Stimulated activated CD4-positive, alpha-beta T cell treated with anti-CD3 and anti-CD28 coated beads, Interleukin-2, amount 100 ng/mL, for 4 hours (primary cell): ENCODE measurements around the gene CDHR2.

Source experiments
- DNase-seq: peaks from one replicate; pipeline ENCODE4 v3.0.0-alpha.2; 2020; ENCODE audit warnings: low read depth

CDHR2 gene

GRCh38 chr5:176529741-176530141 is 19.4 kb upstream of the CDHR2 start:
- no peak for DNase-seq

- DNase-seq = no peak
Measured at GRCh38 chr5:176530393-176530982, 18.7 kb upstream of the CDHR2 start.

GRCh38 chr5:176530983-176531901 is 17.9 kb upstream of the CDHR2 start:
- no peak for DNase-seq

GRCh38 chr5:176531902-176532493 is 17.1 kb upstream of the CDHR2 start:
- no peak for DNase-seq

DNA sequence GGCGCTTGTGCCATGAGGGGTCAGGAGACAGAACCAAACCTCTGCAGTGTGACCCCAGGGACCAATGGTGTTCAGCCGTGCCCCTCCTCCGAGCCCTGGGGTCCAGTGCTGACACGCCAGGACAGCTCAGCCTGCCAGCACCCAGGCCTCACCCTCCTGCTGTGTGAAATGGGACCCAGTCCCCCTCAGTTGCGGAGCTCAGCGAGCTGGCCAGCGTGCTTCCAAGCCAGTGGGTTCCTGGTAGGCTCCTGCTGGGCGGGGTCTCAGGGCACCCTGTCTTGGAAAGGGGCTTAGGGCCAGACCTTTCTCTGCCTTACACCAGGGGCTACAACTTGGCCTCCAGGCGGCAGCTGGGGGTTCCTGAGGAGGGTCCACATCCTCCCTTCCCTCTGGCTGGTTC is 16.3 kb upstream of the CDHR2 start:
- DNase-seq = no peak

DNA sequence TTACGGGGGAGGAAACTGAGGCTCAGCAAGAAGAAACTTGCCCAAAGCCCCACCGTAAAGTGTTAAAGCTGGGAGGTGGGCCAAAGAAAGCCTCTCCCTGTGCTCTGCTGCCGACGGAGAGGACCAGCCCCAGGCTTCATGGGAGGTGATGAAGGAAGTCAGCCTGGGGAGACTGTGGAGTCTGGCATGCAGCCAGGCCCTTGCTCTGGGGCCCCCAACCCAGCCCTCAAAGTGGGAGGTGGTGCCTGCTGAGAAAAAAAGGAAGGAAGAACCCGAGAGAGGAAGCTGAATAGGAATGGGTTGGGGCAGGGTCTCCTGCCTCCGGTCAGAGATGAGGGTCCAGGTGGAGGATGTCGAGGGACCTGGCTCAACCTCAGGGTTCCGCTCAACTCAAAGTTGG is 15.8 kb upstream of the CDHR2 start:
- DNase-seq = no peak

DNA sequence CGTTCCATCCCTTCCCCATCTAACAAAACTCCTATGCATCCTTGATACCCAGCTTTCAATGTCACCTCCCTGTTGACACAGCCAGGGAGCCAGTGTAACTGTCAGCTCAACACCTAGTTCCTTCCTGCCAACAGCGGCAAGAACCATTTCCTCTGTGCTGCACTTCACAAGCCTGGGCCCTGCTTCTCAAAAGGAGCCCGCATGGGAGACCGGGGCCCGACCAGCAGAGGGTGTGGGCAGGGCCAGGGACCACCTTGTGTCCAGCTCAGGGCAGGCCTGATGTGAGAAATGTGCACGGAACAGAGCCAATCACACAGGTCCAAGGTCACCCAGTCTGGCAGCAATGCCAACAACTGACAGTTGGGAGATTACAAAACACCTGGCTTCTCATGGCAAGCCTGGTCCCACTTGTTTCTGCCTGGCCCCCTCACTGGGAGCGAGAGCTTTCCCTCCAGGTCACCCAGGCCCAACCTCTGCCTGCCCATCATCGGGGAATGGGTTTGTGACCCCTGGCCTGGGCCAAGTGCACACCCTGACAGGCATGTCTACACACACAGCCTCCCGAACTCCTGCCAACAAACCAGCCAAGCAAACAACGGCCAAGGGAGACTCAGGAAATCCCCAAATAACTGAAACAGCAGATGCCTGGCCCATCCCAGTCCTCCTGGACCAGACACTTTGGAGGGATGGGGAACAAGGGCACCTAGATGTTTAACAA is 15.1 kb upstream of the CDHR2 start:
- DNase-seq = no peak

DNA sequence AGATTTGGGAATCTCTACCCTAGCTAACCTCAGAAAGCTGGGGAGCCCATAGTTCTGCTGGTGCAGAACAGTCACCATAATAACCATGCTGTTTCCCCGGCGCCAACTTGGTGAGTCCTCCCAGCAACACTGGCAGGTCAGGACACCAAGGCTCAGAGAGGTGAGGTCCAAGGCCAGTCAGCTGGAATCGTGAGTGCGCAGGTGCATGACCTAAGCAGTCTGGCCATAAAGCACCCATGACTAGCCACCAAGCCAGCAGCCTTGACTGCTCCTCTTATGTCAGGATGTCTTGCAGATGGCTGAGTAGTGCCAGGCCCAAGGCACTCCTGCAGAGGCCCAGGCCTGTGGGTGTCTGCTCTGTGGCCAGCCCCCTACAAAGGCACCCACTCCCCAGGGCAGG is 14.5 kb upstream of the CDHR2 start:
- no peak for DNase-seq

DNA sequence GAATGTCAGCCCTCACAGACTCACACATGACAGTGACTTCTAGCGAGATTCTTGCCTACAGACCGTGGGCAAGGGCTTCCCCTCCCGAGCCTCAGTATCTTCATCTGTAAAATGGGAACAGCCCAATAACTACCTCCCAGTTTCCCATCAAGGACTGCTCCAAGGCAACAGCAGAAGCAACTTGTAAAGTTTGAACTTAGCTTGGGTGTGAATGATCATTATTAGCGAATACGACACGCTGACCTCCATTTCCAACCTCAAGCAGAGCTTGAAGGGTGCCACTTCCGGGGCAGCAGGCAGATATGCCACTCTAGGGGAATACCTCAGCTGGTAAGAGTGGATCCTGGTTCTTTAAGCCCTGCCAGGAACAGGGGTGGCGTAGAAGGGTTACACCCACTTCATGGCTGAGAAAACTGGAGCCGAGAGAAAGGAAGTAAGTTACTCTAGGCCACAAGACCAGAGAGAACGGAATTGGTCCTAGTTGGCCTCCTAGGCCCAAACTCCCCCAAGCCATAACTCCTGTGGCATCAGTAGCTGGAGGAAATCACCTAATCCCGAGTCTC is 14.0 kb upstream of the CDHR2 start:
- no peak for DNase-seq

DNA sequence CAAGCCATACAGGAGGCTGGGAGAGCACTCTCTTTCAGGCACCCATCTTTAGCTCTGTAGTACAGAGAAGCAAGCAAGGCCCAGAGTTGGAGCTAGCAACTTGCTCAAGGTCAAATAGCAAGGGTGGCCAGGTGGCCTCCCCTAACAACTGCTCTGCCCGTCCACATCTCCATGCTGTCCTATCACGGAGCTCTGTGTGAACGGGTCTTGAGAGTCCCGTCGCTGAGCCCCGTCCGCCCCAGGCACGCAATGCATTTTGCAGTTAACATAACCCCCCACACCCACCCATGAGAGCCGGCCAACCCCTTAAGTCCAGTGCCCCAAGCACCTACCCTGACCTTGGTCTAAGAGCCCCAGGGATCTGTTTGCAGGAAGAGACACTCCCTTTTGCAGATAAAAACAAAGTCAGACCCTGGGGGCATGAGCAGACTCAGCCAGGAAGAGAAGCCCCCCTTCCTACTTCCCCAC is 13.4 kb upstream of the CDHR2 start:
- DNase-seq = no peak

GRCh38 chr5:176536132-176536901 is 12.8 kb upstream of the CDHR2 start:
- DNase-seq = peak; percentile 65

DNA sequence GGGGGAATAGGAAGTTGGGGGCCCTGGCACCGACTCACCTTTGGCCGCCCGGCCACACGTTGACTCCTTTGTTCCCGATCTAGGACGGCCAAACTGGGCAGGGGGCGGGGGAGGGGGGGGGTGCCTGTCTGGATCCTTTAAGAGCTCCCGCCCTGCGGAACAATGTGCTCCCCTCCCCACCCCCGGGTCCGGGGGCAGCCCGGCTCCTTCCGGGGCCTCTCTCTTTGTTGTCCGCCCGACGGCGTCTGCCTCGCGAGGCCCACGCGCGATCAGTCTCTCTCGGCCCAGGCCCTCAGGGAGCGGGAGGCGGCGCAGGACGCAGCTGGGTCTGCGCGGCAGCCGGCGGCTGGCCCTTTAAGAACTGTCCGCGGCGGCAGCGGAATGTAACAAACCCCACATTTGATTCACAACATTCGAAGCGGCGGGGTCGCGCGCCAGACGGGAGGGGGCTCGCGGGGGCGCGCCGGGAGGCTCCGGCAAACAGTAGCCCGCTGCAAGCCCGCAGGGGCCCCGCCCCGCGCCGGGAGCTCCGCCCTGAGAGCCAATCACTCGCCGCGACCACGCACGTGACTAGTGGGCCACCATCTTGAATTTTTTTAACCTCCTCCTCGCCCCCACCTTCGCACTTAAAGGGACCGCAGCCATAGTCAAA is 12.1 kb upstream of the CDHR2 start, which contains the start of gene RNF44:
Gene RNF44 (minus strand): TSS at position 501 of the 652 bp plus-strand sequence. CDS start 4,930 bp downstream, outside the sequence.
- DNase-seq = peak; percentile 97

- peak; percentile 97 for DNase-seq
Measured at GRCh38 chr5:176537554-176538229, 11.4 kb upstream of the CDHR2 start.

- no peak for DNase-seq
Measured at GRCh38 chr5:176538230-176538988, 10.7 kb upstream of the CDHR2 start.

GRCh38 chr5:176538989-176539384 is 10.2 kb upstream of the CDHR2 start:
- no peak for DNase-seq

DNA sequence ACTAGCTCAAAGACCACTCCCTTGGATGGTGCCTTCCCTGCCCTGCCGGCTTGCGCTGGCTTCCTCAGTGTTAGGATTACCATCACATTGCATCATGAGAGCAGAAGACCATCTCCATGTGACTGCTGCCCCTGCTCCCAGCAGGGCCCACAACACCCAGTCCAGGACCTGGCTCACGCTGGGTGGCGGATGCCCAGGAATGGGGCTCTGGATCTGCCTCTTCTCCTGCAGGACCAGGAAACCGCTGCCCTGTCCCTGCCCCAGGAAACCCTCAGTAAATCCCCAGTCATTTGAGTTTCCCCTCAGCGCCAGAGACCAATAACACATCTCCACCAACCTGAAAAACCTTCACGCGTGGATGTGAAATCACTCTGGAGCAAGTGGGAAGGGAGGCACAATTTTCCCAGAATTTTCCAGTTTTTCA is 8.7 kb upstream of the CDHR2 start:
- DNase-seq = no peak

- DNase-seq = no peak
Measured at GRCh38 chr5:176540956-176541337, 8.2 kb upstream of the CDHR2 start.

DNA sequence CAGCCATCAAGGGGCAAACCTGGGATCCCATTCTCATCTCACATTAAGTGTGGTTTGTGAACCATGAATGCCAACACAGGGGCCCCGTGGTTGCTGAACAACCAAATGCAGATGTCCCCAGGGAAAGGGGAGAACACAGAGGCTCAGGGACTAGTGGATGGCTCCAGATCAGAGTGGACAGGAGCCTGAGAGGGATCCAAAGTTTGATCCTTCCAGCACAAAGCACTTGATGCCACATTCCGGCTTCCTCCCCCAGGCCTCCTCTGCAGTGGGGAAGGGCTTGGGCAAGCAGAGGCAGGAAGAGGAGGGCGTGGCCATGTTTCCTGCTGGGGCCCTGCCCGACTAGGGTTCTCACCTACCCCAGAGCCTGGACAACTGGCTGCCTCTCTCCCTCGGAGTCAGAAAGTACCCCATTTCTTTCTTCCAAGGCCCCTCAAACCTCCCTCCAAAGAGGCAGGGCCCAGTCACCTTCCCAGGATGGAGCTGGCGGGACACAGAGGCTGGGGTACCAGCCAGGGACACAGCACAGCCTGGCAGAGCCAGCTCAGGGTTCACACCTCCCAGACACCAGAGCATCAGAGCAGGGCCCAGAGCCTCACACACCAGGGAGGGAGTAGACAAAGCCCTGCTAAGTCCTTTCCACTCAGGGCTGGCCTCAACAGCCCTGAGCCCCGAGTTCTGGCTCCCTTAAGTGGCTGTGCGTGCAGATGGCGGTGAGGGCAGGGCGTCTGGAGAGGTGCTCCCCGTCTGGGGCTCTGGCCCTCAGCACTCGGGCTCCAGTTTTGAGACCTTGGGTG is 7.6 kb upstream of the CDHR2 start:
- DNase-seq = peak; percentile 62
